Measurements from ENCODE around the gene OR5H14.
"Not testable (repeated sequence)": the region's sequence is repeated elsewhere in the genome, so short reads cannot be mapped to it uniquely, and the experiment has no call there.

The OR5H14 gene

DNA sequence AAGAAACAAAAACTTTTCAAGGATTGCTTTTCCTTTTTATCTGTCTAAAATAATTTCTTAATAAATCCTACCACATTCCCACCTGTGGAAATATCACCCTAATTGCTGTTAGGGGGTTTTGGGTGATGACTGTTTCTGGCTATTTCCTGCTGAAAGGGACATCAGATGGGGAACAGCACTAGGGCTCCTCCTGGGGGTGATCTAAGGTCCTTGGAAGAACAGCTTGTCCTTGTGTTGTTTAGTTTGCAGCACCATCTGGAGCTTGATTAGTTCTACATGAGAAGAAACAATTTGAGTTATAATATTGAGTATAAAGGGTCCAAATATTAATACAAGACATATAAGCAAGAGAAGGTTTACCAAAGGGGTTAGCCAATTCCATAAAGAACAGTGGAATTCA is 37.9 kb downstream of the OR5H14 start:
- no peak for ATAC-seq
- TF ChIP-seq ZC3H10 (CRISPR knock-in tag; IDR thresholded peaks at IDR 0.05) (no peak), ZFP30 (CRISPR knock-in tag; IDR thresholded peaks at IDR 0.05) (no peak), ZNF8 (CRISPR knock-in tag; IDR thresholded peaks at IDR 0.05) (no peak), TCF4 (CRISPR knock-in tag; IDR thresholded peaks at IDR 0.05; ENCODE audit: borderline replicate concordance) (no peak), RARB (CRISPR knock-in tag; IDR thresholded peaks at IDR 0.05) (no peak), PPARA (CRISPR knock-in tag; IDR thresholded peaks at IDR 0.05; ENCODE audit: borderline replicate concordance) (no peak), CSDC2 (CRISPR knock-in tag; IDR thresholded peaks at IDR 0.05) (no peak), ISL1 (CRISPR knock-in tag; IDR thresholded peaks at IDR 0.05) (no peak), ESRRG (CRISPR knock-in tag; IDR thresholded peaks at IDR 0.05) (no peak), GLIS3 (CRISPR knock-in tag; IDR thresholded peaks at IDR 0.05) (no peak), ZNF565 (CRISPR knock-in tag; conservative IDR thresholded peaks at IDR 0.05; ENCODE audit: low read depth) (no peak), SNAI2 (CRISPR knock-in tag; IDR thresholded peaks at IDR 0.05) (no peak), ZFP3 (CRISPR knock-in tag; IDR thresholded peaks at IDR 0.05) (no peak), OSR1 (CRISPR knock-in tag; IDR thresholded peaks at IDR 0.05) (no peak), ARNTL (CRISPR knock-in tag; IDR thresholded peaks at IDR 0.05; ENCODE audit: borderline replicate concordance, low read depth) (no peak)
- TF ChIP-seq, protein P1, sequence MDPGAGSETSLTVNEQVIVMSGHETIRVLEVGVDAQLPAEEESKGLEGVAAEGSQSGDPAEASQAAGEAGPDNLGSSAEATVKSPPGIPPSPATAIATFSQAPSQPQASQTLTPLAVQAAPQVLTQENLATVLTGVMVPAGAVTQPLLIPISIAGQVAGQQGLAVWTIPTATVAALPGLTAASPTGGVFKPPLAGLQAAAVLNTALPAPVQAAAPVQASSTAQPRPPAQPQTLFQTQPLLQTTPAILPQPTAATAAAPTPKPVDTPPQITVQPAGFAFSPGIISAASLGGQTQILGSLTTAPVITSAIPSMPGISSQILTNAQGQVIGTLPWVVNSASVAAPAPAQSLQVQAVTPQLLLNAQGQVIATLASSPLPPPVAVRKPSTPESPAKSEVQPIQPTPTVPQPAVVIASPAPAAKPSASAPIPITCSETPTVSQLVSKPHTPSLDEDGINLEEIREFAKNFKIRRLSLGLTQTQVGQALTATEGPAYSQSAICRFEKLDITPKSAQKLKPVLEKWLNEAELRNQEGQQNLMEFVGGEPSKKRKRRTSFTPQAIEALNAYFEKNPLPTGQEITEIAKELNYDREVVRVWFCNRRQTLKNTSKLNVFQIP (CRISPR knock-in tag; IDR thresholded peaks at IDR 0.05; ENCODE audit: borderline replicate concordance, low read depth): no peak

DNA sequence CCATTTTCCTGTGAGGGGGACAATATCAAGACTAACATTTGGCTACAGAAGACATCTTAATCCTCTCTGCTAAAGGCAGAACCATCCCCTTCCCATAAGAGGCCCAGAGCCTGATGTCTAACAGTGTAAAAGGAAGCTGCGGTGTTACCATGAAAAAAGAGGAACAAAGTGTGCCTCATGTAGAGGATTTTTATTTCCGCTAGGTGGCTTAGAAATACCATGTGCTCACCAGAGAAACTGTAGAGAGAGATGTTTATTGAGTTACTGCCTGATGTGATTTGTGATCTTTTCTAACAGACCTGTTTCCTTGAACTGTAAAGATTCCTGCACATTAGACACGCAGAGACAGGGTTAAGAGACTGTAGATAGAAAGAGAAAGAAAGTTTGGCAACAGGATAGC is 41.3 kb downstream of the OR5H14 start:
- TF ChIP-seq ZFP30 (CRISPR knock-in tag; IDR thresholded peaks at IDR 0.05) (peak; percentile 44; the same call in 1 of the 2 replicates), ISL1 (CRISPR knock-in tag; IDR thresholded peaks at IDR 0.05) (no peak)
- ATAC-seq: peak; percentile 90

DNA sequence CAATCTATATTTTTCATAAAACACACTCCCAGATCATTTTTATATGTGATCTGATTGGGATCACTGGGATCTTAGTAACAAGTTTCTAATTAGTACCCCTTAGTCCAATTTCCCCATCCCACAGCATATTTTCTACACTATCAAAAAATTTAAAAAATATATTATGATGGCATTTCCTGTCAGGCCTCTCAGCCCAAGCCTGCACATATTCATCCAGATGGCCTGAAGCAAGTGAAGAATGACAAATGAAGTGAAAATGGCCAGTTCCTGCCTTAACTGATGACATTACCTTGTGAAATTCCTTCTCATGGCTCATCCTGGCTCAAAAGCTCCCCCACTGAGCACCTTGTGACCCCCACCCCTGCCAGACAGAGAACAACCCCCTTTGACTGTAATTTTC is 43.6 kb downstream of the OR5H14 start:
- ATAC-seq: not testable (repeated sequence)

DNA sequence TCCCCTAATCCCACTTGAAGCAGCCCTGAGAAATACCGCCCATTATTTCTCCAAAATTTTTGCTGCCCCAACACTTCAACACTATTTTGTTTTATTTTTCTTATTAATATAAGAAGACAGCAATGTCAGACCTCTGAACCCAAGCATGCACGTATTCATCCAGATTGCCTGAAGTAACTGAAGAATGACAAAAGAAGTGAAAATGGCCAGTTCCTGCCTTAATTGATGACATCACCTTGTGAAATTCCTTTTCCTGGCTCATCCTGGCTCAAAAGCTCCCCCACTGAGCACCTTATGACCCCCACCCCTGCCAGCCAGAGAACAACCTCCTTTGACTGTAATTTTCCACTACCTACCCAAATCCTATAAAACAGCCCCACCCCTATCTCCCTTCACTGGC is 49.0 kb downstream of the OR5H14 start:
- not testable (repeated sequence) for ATAC-seq

DNA sequence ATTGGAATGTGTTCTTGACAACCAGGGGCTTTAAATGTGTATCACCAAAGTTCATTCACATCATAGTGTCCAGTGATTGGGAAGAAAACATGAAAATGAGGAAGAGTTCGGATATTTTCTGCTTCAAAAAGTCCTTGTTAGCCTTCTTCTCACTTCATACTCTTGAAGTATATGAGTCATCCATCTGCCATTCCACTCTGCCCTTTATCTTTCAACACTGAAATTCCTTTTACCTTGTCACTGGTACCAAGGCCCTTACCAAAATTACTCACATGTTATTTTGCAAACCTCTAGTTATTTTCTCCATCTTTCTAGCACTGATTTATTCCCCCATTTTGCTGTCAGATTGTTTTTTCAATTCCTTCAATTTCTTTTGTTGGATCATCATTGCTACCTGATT is 51.7 kb downstream of the OR5H14 start:
- TF ChIP-seq, protein P2, sequence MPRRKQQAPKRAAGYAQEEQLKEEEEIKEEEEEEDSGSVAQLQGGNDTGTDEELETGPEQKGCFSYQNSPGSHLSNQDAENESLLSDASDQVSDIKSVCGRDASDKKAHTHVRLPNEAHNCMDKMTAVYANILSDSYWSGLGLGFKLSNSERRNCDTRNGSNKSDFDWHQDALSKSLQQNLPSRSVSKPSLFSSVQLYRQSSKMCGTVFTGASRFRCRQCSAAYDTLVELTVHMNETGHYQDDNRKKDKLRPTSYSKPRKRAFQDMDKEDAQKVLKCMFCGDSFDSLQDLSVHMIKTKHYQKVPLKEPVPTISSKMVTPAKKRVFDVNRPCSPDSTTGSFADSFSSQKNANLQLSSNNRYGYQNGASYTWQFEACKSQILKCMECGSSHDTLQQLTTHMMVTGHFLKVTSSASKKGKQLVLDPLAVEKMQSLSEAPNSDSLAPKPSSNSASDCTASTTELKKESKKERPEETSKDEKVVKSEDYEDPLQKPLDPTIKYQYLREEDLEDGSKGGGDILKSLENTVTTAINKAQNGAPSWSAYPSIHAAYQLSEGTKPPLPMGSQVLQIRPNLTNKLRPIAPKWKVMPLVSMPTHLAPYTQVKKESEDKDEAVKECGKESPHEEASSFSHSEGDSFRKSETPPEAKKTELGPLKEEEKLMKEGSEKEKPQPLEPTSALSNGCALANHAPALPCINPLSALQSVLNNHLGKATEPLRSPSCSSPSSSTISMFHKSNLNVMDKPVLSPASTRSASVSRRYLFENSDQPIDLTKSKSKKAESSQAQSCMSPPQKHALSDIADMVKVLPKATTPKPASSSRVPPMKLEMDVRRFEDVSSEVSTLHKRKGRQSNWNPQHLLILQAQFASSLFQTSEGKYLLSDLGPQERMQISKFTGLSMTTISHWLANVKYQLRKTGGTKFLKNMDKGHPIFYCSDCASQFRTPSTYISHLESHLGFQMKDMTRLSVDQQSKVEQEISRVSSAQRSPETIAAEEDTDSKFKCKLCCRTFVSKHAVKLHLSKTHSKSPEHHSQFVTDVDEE (CRISPR knock-in tag; IDR thresholded peaks at IDR 0.05): no peak
- TF ChIP-seq ZNF8 (CRISPR knock-in tag; IDR thresholded peaks at IDR 0.05): no peak
- TF ChIP-seq ARNTL (CRISPR knock-in tag; IDR thresholded peaks at IDR 0.05; ENCODE audit: borderline replicate concordance, low read depth): no peak
- no peak for TF ChIP-seq CSDC2 (CRISPR knock-in tag; IDR thresholded peaks at IDR 0.05)
- TF ChIP-seq ZC3H10 (CRISPR knock-in tag; IDR thresholded peaks at IDR 0.05): no peak
- TF ChIP-seq GLIS3 (CRISPR knock-in tag; IDR thresholded peaks at IDR 0.05): no peak
- TF ChIP-seq OSR1 (CRISPR knock-in tag; IDR thresholded peaks at IDR 0.05): no peak
- TF ChIP-seq ZNF565 (CRISPR knock-in tag; conservative IDR thresholded peaks at IDR 0.05; ENCODE audit: low read depth): no peak
- TF ChIP-seq TCF4 (CRISPR knock-in tag; IDR thresholded peaks at IDR 0.05; ENCODE audit: borderline replicate concordance): no peak
- no peak for TF ChIP-seq BACH2 (CRISPR knock-in tag; IDR thresholded peaks at IDR 0.05; ENCODE audit: borderline replicate concordance)
- TF ChIP-seq, protein P1 (CRISPR knock-in tag; IDR thresholded peaks at IDR 0.05; ENCODE audit: borderline replicate concordance, low read depth): no peak
- no peak for TF ChIP-seq ZFP30 (CRISPR knock-in tag; IDR thresholded peaks at IDR 0.05)
- TF ChIP-seq ZFP3 (CRISPR knock-in tag; IDR thresholded peaks at IDR 0.05): no peak
- no peak for TF ChIP-seq PPARA (CRISPR knock-in tag; IDR thresholded peaks at IDR 0.05; ENCODE audit: borderline replicate concordance)
- no peak for TF ChIP-seq ESRRG (CRISPR knock-in tag; IDR thresholded peaks at IDR 0.05)
- TF ChIP-seq, protein P3, sequence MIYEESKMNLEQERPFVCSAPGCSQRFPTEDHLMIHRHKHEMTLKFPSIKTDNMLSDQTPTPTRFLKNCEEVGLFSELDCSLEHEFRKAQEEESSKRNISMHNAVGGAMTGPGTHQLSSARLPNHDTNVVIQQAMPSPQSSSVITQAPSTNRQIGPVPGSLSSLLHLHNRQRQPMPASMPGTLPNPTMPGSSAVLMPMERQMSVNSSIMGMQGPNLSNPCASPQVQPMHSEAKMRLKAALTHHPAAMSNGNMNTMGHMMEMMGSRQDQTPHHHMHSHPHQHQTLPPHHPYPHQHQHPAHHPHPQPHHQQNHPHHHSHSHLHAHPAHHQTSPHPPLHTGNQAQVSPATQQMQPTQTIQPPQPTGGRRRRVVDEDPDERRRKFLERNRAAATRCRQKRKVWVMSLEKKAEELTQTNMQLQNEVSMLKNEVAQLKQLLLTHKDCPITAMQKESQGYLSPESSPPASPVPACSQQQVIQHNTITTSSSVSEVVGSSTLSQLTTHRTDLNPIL (CRISPR knock-in tag; IDR thresholded peaks at IDR 0.05; ENCODE audit: low read depth): no peak
- TF ChIP-seq TOX (CRISPR knock-in tag; IDR thresholded peaks at IDR 0.05; ENCODE audit: borderline replicate concordance): no peak
- no peak for TF ChIP-seq ISL1 (CRISPR knock-in tag; IDR thresholded peaks at IDR 0.05)
- no peak for ATAC-seq
